Measurements from ENCODE around the gene NAE1.

The NAE1 gene

DNA sequence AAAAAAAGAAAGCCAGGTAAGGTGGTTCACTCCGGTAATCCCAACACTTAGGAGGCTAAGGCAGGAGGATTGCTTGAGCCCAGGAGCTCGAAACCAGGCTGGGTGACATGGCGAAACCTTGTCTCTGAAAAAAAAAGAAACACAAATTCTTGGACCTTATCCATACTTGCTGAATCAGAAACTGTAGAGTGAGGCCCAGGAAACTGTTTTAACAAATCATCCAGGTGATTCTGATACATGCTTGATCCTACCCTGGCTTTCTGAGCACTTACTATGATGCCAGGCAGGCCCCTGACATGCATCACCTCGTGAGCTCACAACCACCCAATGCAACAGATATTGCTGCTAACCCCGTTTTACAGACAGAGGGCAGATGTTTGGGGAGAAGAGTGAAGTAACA, 4.0 kb upstream of the NAE1 start:
- DNase-seq (ENCODE audit: low read depth): no peak
- no peak overlapping the region for H3K4me3 ChIP-seq (ENCODE audit: low read depth, low read length)
- TF ChIP-seq CTCF (IDR thresholded peaks at IDR 0.05; ENCODE audit: control insufficient read depth, extremely low read depth, insufficient read depth): no peak

DNA sequence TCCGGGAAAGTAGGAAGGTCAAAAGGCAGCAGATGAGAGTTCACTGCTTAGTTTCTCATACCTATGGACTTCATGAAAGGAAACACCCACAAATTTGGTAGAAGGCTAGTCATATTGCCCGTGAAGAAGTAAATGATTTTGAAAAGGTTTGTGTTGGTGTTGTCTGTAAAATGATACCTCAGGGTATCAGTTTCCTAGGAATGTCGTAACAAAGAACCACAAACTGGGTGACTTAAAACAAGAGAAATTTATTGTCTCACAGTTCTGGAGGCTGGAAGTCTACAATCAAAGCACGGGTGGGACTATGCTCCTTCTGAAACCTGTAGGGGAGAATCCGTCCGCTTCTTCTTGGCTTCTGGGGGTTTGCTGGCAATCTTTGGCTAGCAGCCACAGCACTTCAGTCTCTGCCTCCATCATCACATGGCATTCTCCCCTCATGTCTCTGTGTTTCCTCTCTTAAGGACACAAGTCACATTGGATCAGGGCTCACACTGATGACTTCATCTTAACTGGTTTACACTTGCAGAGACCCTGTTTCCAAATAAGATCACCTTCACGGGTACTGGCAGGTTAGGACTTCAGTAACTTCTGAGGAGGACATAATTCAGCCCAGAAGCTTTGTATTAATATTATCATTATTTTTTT, 2.0 kb upstream of the NAE1 start:
- no peak for DNase-seq (ENCODE audit: low read depth)
- no peak overlapping the region for H3K4me3 ChIP-seq (ENCODE audit: low read depth, low read length)
- TF ChIP-seq CTCF (IDR thresholded peaks at IDR 0.05; ENCODE audit: control insufficient read depth, extremely low read depth, insufficient read depth): no peak

GRCh38 chr16:66832190-66832589, 1.4 kb upstream of the NAE1 start:
- no peak overlapping the region for H3K4me3 ChIP-seq (ENCODE audit: low read depth, low read length)
- no peak for TF ChIP-seq CTCF (IDR thresholded peaks at IDR 0.05; ENCODE audit: control insufficient read depth, extremely low read depth, insufficient read depth)
- no peak for DNase-seq (ENCODE audit: low read depth)

- H3K4me3 ChIP-seq (ENCODE audit: low read depth, low read length): no peak overlapping the region
- no peak for DNase-seq (ENCODE audit: low read depth)
- TF ChIP-seq CTCF (IDR thresholded peaks at IDR 0.05; ENCODE audit: control insufficient read depth, extremely low read depth, insufficient read depth): no peak
Observed at GRCh38 chr16:66824006-66824405, 6.8 kb downstream of the NAE1 start.

- H3K4me3 ChIP-seq (ENCODE audit: low read depth, low read length): no peak overlapping the region
- DNase-seq (ENCODE audit: low read depth): no peak
- no peak for TF ChIP-seq CTCF (IDR thresholded peaks at IDR 0.05; ENCODE audit: control insufficient read depth, extremely low read depth, insufficient read depth)
Observed at GRCh38 chr16:66814734-66815133, 16.0 kb downstream of the NAE1 start.

DNA sequence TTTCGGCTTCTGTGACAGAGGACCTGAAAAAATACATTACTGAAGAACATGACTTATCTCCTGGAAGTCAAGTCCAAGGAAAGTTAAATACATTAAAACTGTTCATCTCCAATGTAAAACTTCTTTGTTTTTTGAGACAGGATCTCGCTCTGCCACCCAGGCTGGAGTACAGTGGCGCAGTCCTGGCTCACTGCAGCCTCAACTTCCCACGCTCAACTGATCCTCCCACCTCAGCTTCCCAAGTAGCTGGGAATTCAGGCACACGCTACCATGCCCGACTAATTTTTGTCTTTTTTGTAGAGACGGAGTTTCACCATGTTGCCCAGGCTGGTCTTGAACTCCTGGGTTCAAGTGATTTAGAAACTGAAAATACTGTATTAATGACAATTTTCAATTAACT, 19.7 kb downstream of the NAE1 start:
- no peak overlapping the region for H3K4me3 ChIP-seq (ENCODE audit: low read depth, low read length)
- no peak for DNase-seq (ENCODE audit: low read depth)
- no peak for TF ChIP-seq CTCF (IDR thresholded peaks at IDR 0.05; ENCODE audit: control insufficient read depth, extremely low read depth, insufficient read depth)

DNA sequence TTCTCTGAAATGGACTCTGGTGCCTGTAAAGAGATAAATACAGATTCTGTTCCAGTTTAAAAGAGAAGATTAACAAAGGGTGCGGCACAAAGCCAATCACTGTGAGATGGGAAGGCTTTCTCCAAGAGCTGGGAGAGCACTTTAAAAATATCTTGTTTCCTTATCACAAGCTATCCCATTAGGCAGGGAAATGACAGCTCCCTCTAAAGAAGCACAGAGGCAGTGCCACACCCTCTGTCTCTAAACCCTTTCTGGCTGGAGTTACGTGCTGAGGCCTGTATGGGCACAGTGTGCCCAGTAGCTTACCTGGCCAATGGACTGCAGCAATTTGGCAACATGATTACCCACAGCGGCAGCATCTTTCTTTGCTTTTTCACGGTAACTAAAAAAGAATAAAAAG, 20.4 kb downstream of the NAE1 start:
- DNase-seq (ENCODE audit: low read depth): no peak
- no peak for TF ChIP-seq CTCF (IDR thresholded peaks at IDR 0.05; ENCODE audit: control insufficient read depth, extremely low read depth, insufficient read depth)
- H3K4me3 ChIP-seq (ENCODE audit: low read depth, low read length): no peak overlapping the region
